ENCODE data around the gene DPF1.
"Not testable (repeated sequence)": the region's sequence is repeated elsewhere in the genome, so short reads cannot be mapped to it uniquely, and the experiment has no call there.

The DPF1 gene

GRCh38 chr19:38224014-38224862 is at the start of gene DPF1:
Gene DPF1, minus strand, starts transcription at chr19:38224222. Its CDS starts 80 bp downstream, at chr19:38224142.
- peak; percentile 100 for DNase-seq (ENCODE audit: low spot score)

- peak; percentile 67 for DNase-seq (ENCODE audit: low spot score)
Observed at GRCh38 chr19:38273499-38273898, 49.5 kb upstream of the DPF1 start.

GRCh38 chr19:38270587-38271167 is 46.7 kb upstream of the DPF1 start:
- no peak for DNase-seq (ENCODE audit: low spot score)

- DNase-seq (ENCODE audit: low spot score), result no peak
Observed at GRCh38 chr19:38268539-38268938, 44.5 kb upstream of the DPF1 start.

GRCh38 chr19:38267761-38268483 is 43.9 kb upstream of the DPF1 start:
- no peak for DNase-seq (ENCODE audit: low spot score)

GRCh38 chr19:38266981-38267597 is 43.1 kb upstream of the DPF1 start:
- DNase-seq (ENCODE audit: low spot score), result no peak

GRCh38 chr19:38265921-38266429 is 42.0 kb upstream of the DPF1 start:
- no peak for DNase-seq (ENCODE audit: low spot score)

GRCh38 chr19:38265213-38265861 is 41.3 kb upstream of the DPF1 start:
- no peak for DNase-seq (ENCODE audit: low spot score)

GRCh38 chr19:38264486-38265212 is 40.6 kb upstream of the DPF1 start, which contains the start of gene SPINT2:
Gene SPINT2, plus strand, starts transcription at chr19:38264573. Its CDS starts 320 bp downstream, at chr19:38264893.
- DNase-seq (ENCODE audit: low spot score), result no peak

GRCh38 chr19:38263689-38264485 is 39.9 kb upstream of the DPF1 start:
- DNase-seq (ENCODE audit: low spot score), result no peak

GRCh38 chr19:38262585-38263268 is 38.7 kb upstream of the DPF1 start:
- no peak for DNase-seq (ENCODE audit: low spot score)

GRCh38 chr19:38261942-38262341 is 37.9 kb upstream of the DPF1 start:
- not testable (repeated sequence) for DNase-seq (ENCODE audit: low spot score)

- no peak for DNase-seq (ENCODE audit: low spot score)
Observed at GRCh38 chr19:38255383-38256014, 31.5 kb upstream of the DPF1 start.

GRCh38 chr19:38253788-38254187 is 29.8 kb upstream of the DPF1 start:
- no peak for DNase-seq (ENCODE audit: low spot score)

GRCh38 chr19:38252941-38253691 is 29.1 kb upstream of the DPF1 start:
- no peak for DNase-seq (ENCODE audit: low spot score)

- DNase-seq (ENCODE audit: low spot score), result no peak
Observed at GRCh38 chr19:38252385-38252784, 28.4 kb upstream of the DPF1 start.

- no peak for DNase-seq (ENCODE audit: low spot score)
Observed at GRCh38 chr19:38251564-38252051, 27.6 kb upstream of the DPF1 start.
